Measurements from ENCODE around the gene GRK1. TPM values are rescaled to one million over a fixed set of nuclear protein-coding genes. Genes with fewer than 3 reads are reported as not detected.

Gene GRK1
- total RNA-seq, 1 donor from 2014 or later, result not detected

DNA sequence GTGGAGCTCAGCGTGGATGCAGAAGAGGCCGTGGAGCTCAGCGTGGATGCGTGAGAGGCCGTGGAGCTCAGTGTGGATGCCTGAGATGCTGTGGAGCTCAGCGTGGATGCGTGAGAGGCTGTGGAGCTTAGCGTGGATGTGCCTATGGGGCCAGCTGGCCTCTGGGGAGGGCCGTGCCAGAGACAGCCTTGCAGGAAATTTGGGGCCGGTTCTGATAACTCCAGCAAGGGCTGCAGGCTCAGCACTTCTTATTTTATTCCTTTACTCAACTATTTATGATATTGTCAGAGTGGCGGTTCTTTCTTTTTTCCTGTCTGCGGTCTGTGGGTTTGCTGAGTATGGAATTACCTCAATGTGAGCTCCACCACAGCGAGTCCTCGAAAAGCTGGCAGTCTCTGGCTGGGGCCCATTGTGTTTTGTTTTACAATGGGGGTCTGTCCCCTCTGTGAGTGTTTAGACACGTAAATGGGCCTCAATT, 74.2 kb downstream of the GRK1 start:
- H3K4me3 ChIP-seq (ENCODE audit: insufficient read depth, low read depth, low read length), result no peak overlapping the region
- TF ChIP-seq, protein P1, sequence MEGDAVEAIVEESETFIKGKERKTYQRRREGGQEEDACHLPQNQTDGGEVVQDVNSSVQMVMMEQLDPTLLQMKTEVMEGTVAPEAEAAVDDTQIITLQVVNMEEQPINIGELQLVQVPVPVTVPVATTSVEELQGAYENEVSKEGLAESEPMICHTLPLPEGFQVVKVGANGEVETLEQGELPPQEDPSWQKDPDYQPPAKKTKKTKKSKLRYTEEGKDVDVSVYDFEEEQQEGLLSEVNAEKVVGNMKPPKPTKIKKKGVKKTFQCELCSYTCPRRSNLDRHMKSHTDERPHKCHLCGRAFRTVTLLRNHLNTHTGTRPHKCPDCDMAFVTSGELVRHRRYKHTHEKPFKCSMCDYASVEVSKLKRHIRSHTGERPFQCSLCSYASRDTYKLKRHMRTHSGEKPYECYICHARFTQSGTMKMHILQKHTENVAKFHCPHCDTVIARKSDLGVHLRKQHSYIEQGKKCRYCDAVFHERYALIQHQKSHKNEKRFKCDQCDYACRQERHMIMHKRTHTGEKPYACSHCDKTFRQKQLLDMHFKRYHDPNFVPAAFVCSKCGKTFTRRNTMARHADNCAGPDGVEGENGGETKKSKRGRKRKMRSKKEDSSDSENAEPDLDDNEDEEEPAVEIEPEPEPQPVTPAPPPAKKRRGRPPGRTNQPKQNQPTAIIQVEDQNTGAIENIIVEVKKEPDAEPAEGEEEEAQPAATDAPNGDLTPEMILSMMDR (IDR thresholded peaks at IDR 0.05; ENCODE audit: insufficient read depth, low read depth, low read length), result no peak
- TF ChIP-seq EZH2 (IDR thresholded peaks at IDR 0.05; ENCODE audit: insufficient read depth, low read length), result no peak
- H3K9me3 ChIP-seq (ENCODE audit: insufficient read depth, low read depth, low read length), result no peaks in the 10 kb centered on the region
- no peaks in the 10 kb centered on the region for H3K79me2 ChIP-seq (ENCODE audit: insufficient read depth, low read length)
- no peaks in the 10 kb centered on the region for H4K20me1 ChIP-seq (ENCODE audit: insufficient read depth, low read length)
- no peak overlapping the region for H3K27ac Mint-ChIP-seq (ENCODE audit: unreplicated experiment)
- peaks cover 7% of the 10 kb centered on the region for H3K27me3 ChIP-seq (ENCODE audit: insufficient read depth, low read length)
- DNase-seq (ENCODE audit: low read depth) (peak; percentile 21), FAIRE-seq (no peak)
- H3K36me3 Mint-ChIP-seq (ENCODE audit: low read depth, unreplicated experiment), result peaks cover 4% of the 10 kb centered on the region
- peaks cover 4% of the 10 kb centered on the region for H3K4me1 Mint-ChIP-seq (ENCODE audit: low read depth, unreplicated experiment)
- H3K9me3 Mint-ChIP-seq (ENCODE audit: unreplicated experiment), result no peaks in the 10 kb centered on the region
- no peak overlapping the region for H2AFZ ChIP-seq (ENCODE audit: low read depth, low read length)
- no peaks in the 10 kb centered on the region for H3K36me3 ChIP-seq (ENCODE audit: insufficient read depth, low read length)
- H3K4me1 ChIP-seq (ENCODE audit: insufficient read depth, low read length), result peaks cover 6% of the 10 kb centered on the region
- H3K9ac ChIP-seq (ENCODE audit: low read length), result no peak overlapping the region
- no peak overlapping the region for H3K27ac ChIP-seq (ENCODE audit: low read depth, low read length)
- H3K4me3 Mint-ChIP-seq (ENCODE audit: unreplicated experiment), result no peak overlapping the region
- H3K4me2 ChIP-seq (ENCODE audit: low read length), result no peak overlapping the region
- H3K27me3 Mint-ChIP-seq (ENCODE audit: low read depth, unreplicated experiment), result peaks cover 47% of the 10 kb centered on the region

DNA sequence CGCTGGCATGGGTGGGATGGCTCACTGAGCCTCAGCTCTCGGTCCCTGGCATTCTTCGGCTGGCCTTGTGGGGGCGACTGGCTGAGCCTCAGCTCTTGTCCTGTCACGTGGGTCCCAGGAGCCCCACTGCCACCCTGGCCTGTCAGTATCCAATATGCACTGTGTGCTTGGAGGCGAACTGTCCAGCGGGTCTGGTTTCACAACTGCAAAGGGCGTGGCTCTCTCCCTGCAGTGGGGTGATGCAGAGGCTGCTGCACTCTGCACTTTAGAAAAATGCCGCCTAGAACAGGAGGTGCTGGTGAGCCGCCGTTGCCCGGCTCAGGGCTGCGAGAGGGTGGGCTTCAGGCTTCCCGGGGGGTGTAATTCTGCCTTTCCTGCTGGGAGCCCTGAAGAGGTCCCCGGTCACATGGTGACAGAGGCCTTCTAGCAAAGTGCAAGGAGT, 75.0 kb downstream of the GRK1 start:
- Mint-ChIP-seq H3K4me1 (ENCODE audit: low read depth, unreplicated experiment) (peaks cover 4% of the 10 kb centered on the region), H3K4me3 (ENCODE audit: unreplicated experiment) (no peak overlapping the region), H3K36me3 (ENCODE audit: low read depth, unreplicated experiment) (peaks cover 4% of the 10 kb centered on the region), H3K27me3 (ENCODE audit: low read depth, unreplicated experiment) (peaks cover 43% of the 10 kb centered on the region), H3K9me3 (ENCODE audit: unreplicated experiment) (no peaks in the 10 kb centered on the region), H3K27ac (ENCODE audit: unreplicated experiment) (no peak overlapping the region)
- Histone ChIP-seq H3K36me3 (ENCODE audit: insufficient read depth, low read length) (no peaks in the 10 kb centered on the region), H3K27ac (ENCODE audit: low read depth, low read length) (no peak overlapping the region), H2AFZ (ENCODE audit: low read depth, low read length) (no peak overlapping the region), H4K20me1 (ENCODE audit: insufficient read depth, low read length) (no peaks in the 10 kb centered on the region), H3K4me2 (ENCODE audit: low read length) (peak overlapping the region; percentile 19), H3K27me3 (ENCODE audit: insufficient read depth, low read length) (peaks cover 8% of the 10 kb centered on the region), H3K9ac (ENCODE audit: low read length) (no peak overlapping the region), H3K4me1 (ENCODE audit: insufficient read depth, low read length) (peaks cover 6% of the 10 kb centered on the region), H3K79me2 (ENCODE audit: insufficient read depth, low read length) (no peaks in the 10 kb centered on the region), H3K4me3 (ENCODE audit: insufficient read depth, low read depth, low read length) (no peak overlapping the region), H3K9me3 (ENCODE audit: insufficient read depth, low read depth, low read length) (no peaks in the 10 kb centered on the region)
- TF ChIP-seq, protein P1 (IDR thresholded peaks at IDR 0.05; ENCODE audit: insufficient read depth, low read depth, low read length), result peak; percentile 8
- TF ChIP-seq EZH2 (IDR thresholded peaks at IDR 0.05; ENCODE audit: insufficient read depth, low read length), result no peak
- FAIRE-seq (no peak), DNase-seq (ENCODE audit: low read depth) (no peak)

DNA sequence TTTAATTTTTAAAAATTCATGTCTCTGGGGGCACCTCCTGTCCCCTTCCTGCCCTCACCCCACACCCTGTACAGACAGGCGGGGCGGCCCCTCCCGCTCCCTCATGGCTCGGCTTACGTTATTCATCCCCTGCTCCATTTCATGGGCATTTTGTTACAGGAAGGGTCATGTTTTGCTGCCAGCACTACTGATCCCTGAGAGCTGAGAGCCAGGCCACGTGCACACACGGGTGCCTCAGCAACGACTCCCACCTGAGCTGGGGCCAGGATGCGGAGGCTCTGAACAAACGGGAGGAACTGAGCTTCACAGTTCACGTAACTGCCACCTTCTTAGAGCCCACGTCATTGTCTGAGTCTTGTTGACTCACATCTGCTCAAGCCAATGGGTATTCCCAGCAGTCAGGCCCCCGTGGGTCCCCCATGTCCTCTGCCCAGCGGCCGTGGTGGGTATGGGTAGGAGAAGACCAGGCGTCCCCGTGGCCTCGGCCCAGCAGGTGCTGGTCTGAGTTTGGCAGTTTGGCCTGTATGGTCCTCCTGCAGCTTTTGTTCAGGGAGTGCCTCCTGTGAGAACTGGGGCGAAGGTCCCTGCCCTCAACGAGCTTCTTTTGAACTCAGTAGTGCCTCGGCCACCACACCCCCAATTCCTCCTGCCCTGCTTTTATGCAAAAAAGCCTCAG, 75.6 kb downstream of the GRK1 start:
- Histone ChIP-seq H3K36me3 (ENCODE audit: insufficient read depth, low read length) (no peaks in the 10 kb centered on the region), H3K4me2 (ENCODE audit: low read length) (no peak overlapping the region), H3K79me2 (ENCODE audit: insufficient read depth, low read length) (no peaks in the 10 kb centered on the region), H3K27me3 (ENCODE audit: insufficient read depth, low read length) (peaks cover 9% of the 10 kb centered on the region), H3K4me3 (ENCODE audit: insufficient read depth, low read depth, low read length) (no peak overlapping the region), H4K20me1 (ENCODE audit: insufficient read depth, low read length) (no peaks in the 10 kb centered on the region), H2AFZ (ENCODE audit: low read depth, low read length) (no peak overlapping the region), H3K9ac (ENCODE audit: low read length) (no peak overlapping the region), H3K27ac (ENCODE audit: low read depth, low read length) (no peak overlapping the region), H3K9me3 (ENCODE audit: insufficient read depth, low read depth, low read length) (no peaks in the 10 kb centered on the region), H3K4me1 (ENCODE audit: insufficient read depth, low read length) (peaks cover 6% of the 10 kb centered on the region)
- TF ChIP-seq, protein P1 (IDR thresholded peaks at IDR 0.05; ENCODE audit: insufficient read depth, low read depth, low read length), result no peak
- TF ChIP-seq EZH2 (IDR thresholded peaks at IDR 0.05; ENCODE audit: insufficient read depth, low read length), result no peak
- Mint-ChIP-seq H3K4me1 (ENCODE audit: low read depth, unreplicated experiment) (peaks cover 4% of the 10 kb centered on the region), H3K4me3 (ENCODE audit: unreplicated experiment) (no peak overlapping the region), H3K36me3 (ENCODE audit: low read depth, unreplicated experiment) (peaks cover 4% of the 10 kb centered on the region), H3K27me3 (ENCODE audit: low read depth, unreplicated experiment) (peaks cover 44% of the 10 kb centered on the region), H3K27ac (ENCODE audit: unreplicated experiment) (no peak overlapping the region), H3K9me3 (ENCODE audit: unreplicated experiment) (no peaks in the 10 kb centered on the region)
- DNase-seq (ENCODE audit: low read depth), result no peak
- no peak for FAIRE-seq
